Activated naive CD4-positive, alpha-beta T cell treated with anti-CD3 and anti-CD28 coated beads, Interleukin-2, amount 10 ng/mL, durations not matched to agents 7 days and 5 days (primary cell): ENCODE results near the gene CCDC87.
"Not testable (repeated sequence)": the region's sequence is repeated elsewhere in the genome, so short reads cannot be mapped to it uniquely, and the experiment has no call there.

Experiments
- CTCF ChIA-PET: fragments of 350-600 bp; sonication (Branson Sonifier 250); formaldehyde crosslinking; loops from one replicate; lab custom pipeline; 2021; ENCODE audit warnings: antibody characterized with exemption; lab: Charles Lee
- DNase-seq: peaks from one replicate; pipeline ENCODE4 v3.0.0-alpha.2; 2020
- H3K27ac Mint-ChIP-seq: one replicate; pipeline ENCODE4 v1.8.0; 2021; ENCODE audit warnings: mild to moderate bottlenecking, moderate library complexity, mixed read lengths
- H3K27me3 Mint-ChIP-seq: one replicate; pipeline ENCODE4 v1.8.0; 2021; ENCODE audit warnings: mild to moderate bottlenecking, mixed read lengths
- H3K36me3 Mint-ChIP-seq: one replicate; pipeline ENCODE4 v1.8.0; 2021; ENCODE audit warnings: mixed read lengths
- H3K4me1 Mint-ChIP-seq: one replicate; pipeline ENCODE4 v1.8.0; 2021; ENCODE audit warnings: mixed read lengths
- H3K4me3 Mint-ChIP-seq: one replicate; pipeline ENCODE4 v1.8.0; 2021; ENCODE audit warnings: mild to moderate bottlenecking, moderate library complexity, mixed read lengths
- H3K9me3 Mint-ChIP-seq: one replicate; pipeline ENCODE4 v1.8.0; 2021; ENCODE audit warnings: mixed read lengths

Gene CCDC87

DNA sequence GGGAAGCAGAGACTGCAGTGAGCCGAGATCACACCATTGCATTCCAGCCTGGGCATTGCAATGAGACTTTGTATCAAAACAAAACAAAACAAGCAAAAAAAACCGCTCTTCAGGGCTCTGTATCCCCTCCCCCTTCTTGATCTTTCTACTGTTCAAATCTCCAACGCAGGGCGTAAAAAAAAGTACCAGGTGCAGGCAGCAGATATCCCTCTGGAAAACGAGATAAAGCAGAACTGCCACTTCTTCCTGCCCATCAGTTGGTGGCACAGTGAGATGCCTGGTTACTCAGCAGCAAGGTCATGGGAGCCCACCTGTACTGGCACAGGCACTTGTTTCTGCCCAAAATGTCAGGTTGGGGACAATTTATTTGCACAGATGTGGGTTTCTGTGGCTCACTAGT lies 11.3 kb upstream of the CCDC87 start:
- Mint-ChIP-seq H3K27ac (no peak overlapping the region), H3K27me3 (no peaks in the 10 kb centered on the region), H3K36me3 (peaks cover 12% of the 10 kb centered on the region), H3K4me3 (no peak overlapping the region), H3K4me1 (no peaks in the 10 kb centered on the region), H3K9me3 (no peaks in the 10 kb centered on the region)
- CTCF ChIA-PET, result interaction anchor here (2.2 kb wide), 1 partner anchor 12 kb away, joined by 8 read pairs; the partner anchor contains the start of gene CCDC87
- DNase-seq, result no peak

- Mint-ChIP-seq H3K9me3 (no peaks in the 10 kb centered on the region), H3K4me1 (no peaks in the 10 kb centered on the region), H3K27me3 (no peaks in the 10 kb centered on the region), H3K27ac (no peak overlapping the region), H3K36me3 (peaks cover 12% of the 10 kb centered on the region), H3K4me3 (no peak overlapping the region)
- no peak for DNase-seq
- CTCF ChIA-PET, result interaction anchor here (2.2 kb wide), 1 partner anchor 11 kb away, joined by 8 read pairs; the partner anchor contains the start of gene CCDC87
These were observed 10.2 kb upstream of the CCDC87 start for GRCh38 chr11:66603072-66603471.

DNA sequence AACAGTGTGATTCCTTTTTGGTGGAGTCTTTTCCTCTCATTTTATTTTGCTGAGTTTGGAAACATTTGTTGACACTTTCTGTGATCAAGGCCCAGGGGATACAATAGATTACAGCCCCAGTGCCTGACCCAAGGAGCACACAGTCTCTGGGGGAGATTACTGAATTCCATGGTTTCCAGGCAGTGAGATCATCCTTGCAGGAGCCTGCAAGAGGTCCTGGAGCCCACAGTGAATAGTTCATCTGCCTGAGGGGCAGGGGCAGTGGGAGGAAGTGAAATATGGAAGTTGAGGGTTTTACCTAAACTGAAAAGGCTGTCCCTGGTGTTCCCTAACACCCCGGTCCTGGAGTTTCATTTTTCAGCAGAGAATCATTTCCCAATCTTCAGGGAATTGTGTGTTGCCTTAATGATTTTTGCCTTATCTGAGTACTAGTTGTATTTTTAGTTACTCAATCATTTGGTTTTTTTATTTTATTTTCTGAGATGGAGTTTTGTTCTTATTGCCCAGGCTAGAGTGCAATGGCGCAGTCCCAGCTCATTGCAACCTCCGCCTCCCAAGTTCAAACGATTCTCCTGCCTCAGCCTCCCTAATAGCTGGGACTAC lies 7.9 kb upstream of the CCDC87 start:
- Mint-ChIP-seq H3K9me3 (no peaks in the 10 kb centered on the region), H3K27ac (peak overlapping the region; percentile 19), H3K36me3 (peaks cover 12% of the 10 kb centered on the region), H3K27me3 (no peaks in the 10 kb centered on the region), H3K4me1 (peaks cover 4% of the 10 kb centered on the region), H3K4me3 (no peak overlapping the region)
- no peak for DNase-seq
- CTCF ChIA-PET, result no interaction called here

DNA sequence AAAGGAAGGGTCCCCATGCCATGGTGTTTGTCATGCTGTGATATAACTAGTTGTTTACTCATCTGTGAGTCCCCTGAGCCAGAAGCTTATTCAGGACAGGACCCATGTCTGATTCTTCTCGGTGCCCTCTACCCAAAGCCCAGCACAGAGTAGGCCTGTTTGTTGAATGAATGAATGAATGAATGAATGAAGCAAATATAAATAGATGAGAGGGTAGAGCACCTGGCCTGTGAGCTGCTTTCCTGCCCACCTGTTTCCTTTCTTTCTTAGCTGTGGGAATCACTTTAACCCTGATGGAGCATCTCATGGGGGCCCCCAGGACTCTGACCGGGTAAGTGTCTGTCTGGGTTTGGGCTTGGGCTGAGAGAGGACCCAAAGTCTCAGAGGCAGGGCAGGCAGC lies 7.4 kb upstream of the CCDC87 start:
- Mint-ChIP-seq H3K4me3 (no peak overlapping the region), H3K27ac (no peak overlapping the region)
- no peak for DNase-seq

GRCh38 chr11:66598993-66599392 lies 6.1 kb upstream of the CCDC87 start:
- DNase-seq, result no peak
- Mint-ChIP-seq H3K27ac (no peak overlapping the region), H3K36me3 (peaks cover 8% of the 10 kb centered on the region), H3K4me1 (peaks cover 19% of the 10 kb centered on the region), H3K9me3 (no peaks in the 10 kb centered on the region), H3K4me3 (no peak overlapping the region), H3K27me3 (no peaks in the 10 kb centered on the region)
- CTCF ChIA-PET, result interaction anchor here (1.8 kb wide), 1 partner anchor 80 kb away, joined by 5 read pairs; no protein-coding TSS in a partner anchor

More for the DNA sequence above, 7.4 kb upstream of the CCDC87 start:
- Mint-ChIP-seq H3K27me3 (no peaks in the 10 kb centered on the region), H3K4me1 (peaks cover 9% of the 10 kb centered on the region), H3K36me3 (peaks cover 12% of the 10 kb centered on the region), H3K9me3 (no peaks in the 10 kb centered on the region)
- CTCF ChIA-PET, result no interaction called here

- Mint-ChIP-seq H3K9me3 (no peaks in the 10 kb centered on the region), H3K4me3 (peak overlapping the region; percentile 53), H3K27ac (peak overlapping the region; percentile 74), H3K27me3 (peaks cover 8% of the 10 kb centered on the region), H3K4me1 (peaks cover 38% of the 10 kb centered on the region), H3K36me3 (peaks cover 4% of the 10 kb centered on the region)
- DNase-seq, result peak; percentile 25
- CTCF ChIA-PET, result interaction anchor here (0.8 to 1.6 kb wide), 5 partner anchors 14 to 174 kb away, joined by 3 to 9 read pairs (median 3); partner anchors contain the start of gene RBM4B
These were observed 2.5 kb upstream of the CCDC87 start for GRCh38 chr11:66595245-66595904.

DNA sequence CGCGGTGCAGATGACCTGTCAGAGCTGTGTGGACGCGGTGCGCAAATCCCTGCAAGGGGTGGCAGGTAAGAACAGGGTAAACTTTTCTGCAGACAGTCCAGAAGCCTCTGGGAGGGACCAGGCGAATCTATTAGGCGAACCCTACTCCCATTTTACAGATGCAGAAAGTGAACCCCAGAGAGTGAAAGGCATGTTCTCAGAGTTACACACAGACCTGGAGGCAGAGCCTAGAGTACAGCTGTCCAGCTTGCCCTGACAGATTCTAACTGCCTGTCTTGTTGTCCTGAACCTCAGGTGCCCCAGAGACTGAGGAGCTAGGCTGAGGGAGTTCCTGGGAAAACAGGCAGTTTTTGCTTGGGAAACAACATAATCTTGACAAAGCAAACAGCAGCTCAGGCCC lies 787 bp upstream of the CCDC87 start:
- Mint-ChIP-seq H3K27me3 (peaks cover 12% of the 10 kb centered on the region), H3K36me3 (peaks cover 3% of the 10 kb centered on the region), H3K9me3 (no peaks in the 10 kb centered on the region), H3K4me3 (peak overlapping the region; percentile 100), H3K4me1 (peaks cover 38% of the 10 kb centered on the region), H3K27ac (peak overlapping the region; percentile 95)
- CTCF ChIA-PET, result interaction anchor here (1.0 to 1.6 kb wide), 3 partner anchors 14 to 172 kb away, joined by 3 to 4 read pairs (median 3); partner anchors contain the start of gene RBM14
- DNase-seq, result no peak

DNA sequence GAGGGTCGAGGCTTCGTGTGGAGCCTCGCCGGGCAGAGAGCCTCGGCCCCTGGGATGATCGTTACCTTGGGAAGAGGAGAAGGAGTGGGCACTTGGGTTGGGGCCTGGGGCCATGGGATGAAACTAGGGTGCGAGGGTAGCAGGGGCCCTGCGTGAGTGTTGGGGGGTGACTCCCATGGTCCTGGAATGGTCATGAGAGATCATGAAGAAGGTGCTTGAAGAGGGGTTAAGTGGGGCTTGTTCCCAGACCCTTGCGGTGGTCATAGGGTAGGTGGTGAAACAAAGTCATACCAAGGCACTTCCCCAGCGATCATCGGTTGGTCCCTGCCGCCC lies 406 bp upstream of the CCDC87 start:
- H3K27me3 Mint-ChIP-seq, result peaks cover 12% of the 10 kb centered on the region
- peaks cover 38% of the 10 kb centered on the region for H3K4me1 Mint-ChIP-seq
- CTCF ChIA-PET, result interaction anchor here (1.0 to 1.6 kb wide), 5 partner anchors 14 to 52 kb away, joined by 3 to 7 read pairs (median 4); partner anchors contain the start of gene RBM14
- peak overlapping the region; percentile 95 for H3K27ac Mint-ChIP-seq
- H3K4me3 Mint-ChIP-seq, result peak overlapping the region; percentile 100
- H3K9me3 Mint-ChIP-seq, result no peaks in the 10 kb centered on the region
- H3K36me3 Mint-ChIP-seq, result peaks cover 3% of the 10 kb centered on the region
- DNase-seq, result no peak

- Mint-ChIP-seq H3K4me1 (peaks cover 38% of the 10 kb centered on the region), H3K36me3 (peaks cover 3% of the 10 kb centered on the region), H3K4me3 (peak overlapping the region; percentile 15), H3K27me3 (peaks cover 12% of the 10 kb centered on the region), H3K27ac (no peak overlapping the region), H3K9me3 (no peaks in the 10 kb centered on the region)
- DNase-seq, result no peak
- CTCF ChIA-PET, result interaction anchor here (1.0 to 2.1 kb wide), 3 partner anchors 11 to 87 kb away, joined by 4 to 8 read pairs (median 8); partner anchors contain the start of gene RBM4B
These were observed 1.7 kb downstream of the CCDC87 start for GRCh38 chr11:66591175-66591574.

- CTCF ChIA-PET, result interaction anchor here (1.0 to 2.1 kb wide), 2 partner anchors 10 to 88 kb away, joined by 4 to 8 read pairs; partner anchors contain the start of gene RBM4B
- DNase-seq, result no peak
- no peak overlapping the region for H3K4me3 Mint-ChIP-seq
- H3K27ac Mint-ChIP-seq, result no peak overlapping the region
- no peaks in the 10 kb centered on the region for H3K9me3 Mint-ChIP-seq
- H3K36me3 Mint-ChIP-seq, result peaks cover 3% of the 10 kb centered on the region
- peaks cover 15% of the 10 kb centered on the region for H3K27me3 Mint-ChIP-seq
- H3K4me1 Mint-ChIP-seq, result peaks cover 28% of the 10 kb centered on the region
These were observed 2.7 kb downstream of the CCDC87 start for GRCh38 chr11:66589996-66590675.

GRCh38 chr11:66589315-66589714 lies 3.5 kb downstream of the CCDC87 start:
- Mint-ChIP-seq H3K4me1 (peaks cover 20% of the 10 kb centered on the region), H3K27me3 (peaks cover 19% of the 10 kb centered on the region)
- H3K9me3 Mint-ChIP-seq, H3K4me3 Mint-ChIP-seq, H3K36me3 Mint-ChIP-seq, H3K27ac Mint-ChIP-seq, DNase-seq: not testable (repeated sequence)
- CTCF ChIA-PET, result interaction anchor here (2.1 kb wide), 1 partner anchor 89 kb away, joined by 8 read pairs; the partner anchor contains the start of gene RBM4B

DNA sequence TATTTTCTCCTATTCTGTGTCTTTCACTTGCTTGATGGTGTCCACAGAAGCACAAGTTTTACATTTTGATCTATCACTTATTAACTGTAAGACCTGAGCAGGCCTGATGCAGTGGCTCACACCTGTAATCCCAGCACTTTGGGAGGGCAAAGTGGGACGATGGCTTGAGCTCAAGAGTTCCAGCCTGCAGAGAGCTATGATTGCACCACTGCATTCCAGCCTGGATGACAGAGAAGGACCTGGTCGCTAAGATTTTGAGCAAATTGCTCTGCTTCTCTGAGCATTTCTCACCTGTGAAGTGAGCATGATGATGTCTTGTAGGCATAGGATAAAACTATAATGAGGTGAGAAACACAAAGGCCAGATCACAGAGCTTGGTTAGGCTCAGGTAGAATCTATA lies 6.7 kb downstream of the CCDC87 start:
- H3K27ac Mint-ChIP-seq, result no peak overlapping the region
- no peaks in the 10 kb centered on the region for H3K4me1 Mint-ChIP-seq
- DNase-seq, result no peak
- H3K4me3 Mint-ChIP-seq, result no peak overlapping the region
- CTCF ChIA-PET, result interaction anchor here (1.0 kb wide), 1 partner anchor 8 kb away, joined by 3 read pairs; no protein-coding TSS in a partner anchor
- peaks cover 19% of the 10 kb centered on the region for H3K27me3 Mint-ChIP-seq
- H3K9me3 Mint-ChIP-seq, result peaks cover 8% of the 10 kb centered on the region
- peaks cover 4% of the 10 kb centered on the region for H3K36me3 Mint-ChIP-seq

DNA sequence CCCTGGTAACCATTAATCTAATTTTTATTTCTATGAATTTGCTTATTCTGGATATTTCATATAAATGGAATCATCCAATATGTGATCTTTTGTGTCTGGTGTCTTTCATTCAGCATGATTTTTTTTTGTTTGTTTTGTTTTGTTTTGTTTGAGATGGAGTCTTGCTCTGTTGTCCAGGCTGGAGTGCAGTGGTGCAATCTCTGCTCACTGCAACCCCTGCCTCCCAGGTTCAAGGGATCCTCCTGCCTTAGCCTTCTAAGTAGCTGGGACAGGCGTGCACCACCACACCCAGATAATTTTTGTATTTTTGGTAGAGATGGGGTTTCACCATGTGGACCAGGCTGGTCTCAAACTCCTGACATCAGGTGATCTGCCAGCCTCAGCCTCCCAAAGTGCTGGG lies 7.4 kb downstream of the CCDC87 start:
- H3K4me3 Mint-ChIP-seq, H3K27ac Mint-ChIP-seq, H3K9me3 Mint-ChIP-seq, H3K36me3 Mint-ChIP-seq, CTCF ChIA-PET, DNase-seq, H3K4me1 Mint-ChIP-seq: not testable (repeated sequence)
- H3K27me3 Mint-ChIP-seq, result peaks cover 12% of the 10 kb centered on the region

- not testable (repeated sequence) for H3K4me1 Mint-ChIP-seq, H3K36me3 Mint-ChIP-seq, H3K9me3 Mint-ChIP-seq, DNase-seq, H3K4me3 Mint-ChIP-seq, H3K27ac Mint-ChIP-seq
- CTCF ChIA-PET, result interaction anchor here (6.5 kb wide), 1 partner anchor 96 kb away, joined by 84 read pairs; the partner anchor contains the start of gene RBM4B
- peaks cover 23% of the 10 kb centered on the region for H3K27me3 Mint-ChIP-seq
These were observed 10.2 kb downstream of the CCDC87 start for GRCh38 chr11:66582565-66583147.
